HepG2 (cell line): ENCODE results near the gene TFF2. TPM values are rescaled to one million over a fixed set of nuclear protein-coding genes. Genes with fewer than 3 reads are reported as not detected.

Experiments used
- ATAC-seq: fragments of 200-7000 bp; cut with Tn5 transposase; 3 replicates; pipeline ENCODE4 v1.9.1; 2020; ENCODE audit warnings: mild to moderate bottlenecking, moderate library complexity
- BruUV-seq: library from RNA; stranded (reverse); fragments of 400-500 nt; replicated peaks from 2 replicates; lab custom pipeline; 2021; lab: Mats Ljungman, UMichigan
- CTCF ChIA-PET: fragments of 300-600 bp; formaldehyde crosslinking; extraction: SDS; loops from one replicate; lab custom pipeline; 2021; ENCODE audit warnings: low total read pairs, inconsistent platforms, low intra/inter-chr PET ratio; lab: Yijun Ruan, JAX
- POLR2A ChIA-PET: fragments of 350-600 bp; sonication (Branson Sonifier 250); formaldehyde crosslinking; loops from one replicate; lab custom pipeline; 2020; ENCODE audit warnings: antibody characterized with exemption, inconsistent platforms; lab: Yijun Ruan, JAX
- DNase-seq: peaks from one replicate; pipeline ENCODE4 v3.0.0-alpha.2; 2015; ENCODE audit warnings: low spot score
- FAIRE-seq: peaks from 3 replicates; lab custom pipeline; 2011; peaks lifted over from hg19 to GRCh38; lab: Jason Lieb, UNC
- H2AFZ ChIP-seq: one replicate; pipeline ENCODE4 v1.6.1; 2011; ENCODE audit warnings: low read length, inconsistent platforms
- H3K27ac ChIP-seq: fragments of 300-600 bp; 3 replicates; pipeline ENCODE4 v1.8.0; 2011; ENCODE audit warnings: mixed run types, mild to moderate bottlenecking, mixed read lengths, low read length, inconsistent platforms; ENCODE audit not compliant: insufficient read depth; ENCODE audit errors: extremely low read length
- H3K27me3 ChIP-seq, 2 experiments: fragments of 200-600 bp in 1 of 2; 2 replicates in 1 of 2; 3 replicates in 1 of 2; pipeline versions ENCODE4 v1.6.0 to v1.8.0; 2011; ENCODE audit warnings: low read length in 2 of 2, mild to moderate bottlenecking in 2 of 2, moderate library complexity in 2 of 2, inconsistent platforms in 1 of 2; ENCODE audit not compliant: insufficient read depth in 2 of 2, control insufficient read depth in 1 of 2
- H3K36me3 ChIP-seq, 2 experiments: fragments of 200-600 bp in 1 of 2; replicated peaks in 1 of 2; 2 replicates in 1 of 2; 3 replicates in 1 of 2; pipeline versions ENCODE4 v1.5.1 to v1.8.0; 2011; ENCODE audit warnings: low read length in 2 of 2, inconsistent platforms in 1 of 2; ENCODE audit not compliant: insufficient read depth in 2 of 2, control insufficient read depth in 1 of 2
- H3K4me1 ChIP-seq: 2 replicates; pipeline ENCODE4 v1.5.1; 2012; ENCODE audit warnings: low read length, inconsistent platforms; ENCODE audit not compliant: insufficient read depth
- H3K4me2 ChIP-seq: 2 replicates; pipeline ENCODE4 v1.6.0; 2011; ENCODE audit warnings: low read depth, low read length, inconsistent platforms
- H3K4me3 ChIP-seq, 3 experiments: fragments of 200-600 bp in 1 of 3; sonication (generic), shearing (Covaris generic) in 1 of 3; replicated peaks in 1 of 3; 2 replicates each; pipeline ENCODE4 v1.5.1; 2011 to 2016; ENCODE audit warnings: low read length in 3 of 3, inconsistent platforms in 2 of 3, low read depth in 2 of 3, mild to moderate bottlenecking in 2 of 3, control low read depth in 1 of 3, mixed read lengths in 1 of 3; ENCODE audit not compliant: insufficient read depth in 1 of 3
- H3K79me2 ChIP-seq: one replicate; pipeline ENCODE4 v1.6.1; 2011; ENCODE audit warnings: low read length, inconsistent platforms; ENCODE audit not compliant: insufficient read depth
- H3K9ac ChIP-seq: 2 replicates; pipeline ENCODE4 v1.6.0; 2011; ENCODE audit warnings: mild to moderate bottlenecking, low read depth, low read length, inconsistent platforms; ENCODE audit not compliant: insufficient read depth
- H3K9me3 ChIP-seq: 2 replicates; pipeline ENCODE4 v1.5.1; 2012; ENCODE audit warnings: mild to moderate bottlenecking, low read length
- H4K20me1 ChIP-seq: 2 replicates; pipeline ENCODE4 v1.6.0; 2011; ENCODE audit warnings: inconsistent platforms, mild to moderate bottlenecking, low read length, moderate library complexity; ENCODE audit not compliant: insufficient read depth
- FOXK1 ChIP-seq: sonication (generic); formaldehyde crosslinking; IDR thresholded peaks from 2 replicates; pipeline ENCODE4 v1.4.0; 2020; ENCODE audit warnings: low read depth, missing genetic modification reagents, borderline replicate concordance
- NCOR1 ChIP-seq: fragments of 200-600 bp; sonication (generic); IDR thresholded peaks from 2 replicates; pipeline ENCODE4 v1.7.0; 2017; ENCODE audit warnings: antibody characterized with exemption, low read length, borderline replicate concordance
- YEATS4 ChIP-seq: sonication (generic); formaldehyde crosslinking; IDR thresholded peaks from 2 replicates; pipeline ENCODE4 v1.4.0; 2020; ENCODE audit warnings: missing genetic modification reagents, borderline replicate concordance
- ZNF569 ChIP-seq: sonication (generic); formaldehyde crosslinking; IDR thresholded peaks from 2 replicates; pipeline ENCODE4 v1.5.0; 2020; ENCODE audit warnings: mild to moderate bottlenecking, missing genetic modification reagents, moderate library complexity, borderline replicate concordance
- WGBS: methylation state at CpG from one replicate; pipeline ENCODE4 v1.1.6; 2017; ENCODE audit warnings: low lambda C conversion rate; 5-methylcytosine and 5-hydroxymethylcytosine counted together
- in situ Hi-C: cut with HindIII; loops from 2 replicates; pipeline ENCODE4 v1.10.0; 2017; ENCODE audit warnings: low pct_unique_long_range_greater_than_20kb; ENCODE audit not compliant: extremely low pct_ligation_motif_present
- intact Hi-C: fragments of 100-400 bp; cut with micrococcal nuclease; formaldehyde crosslinking; loops from one replicate; pipeline ENCODE4 v1.10.0; 2022; ENCODE audit not compliant: unreplicated experiment
- polyA plus RNA-seq, 8 experiments: library from polyadenylated mRNA; depleted of rRNA in 3 of 8; stranded (reverse) in 7 of 8; unstranded in 1 of 8; fragments of >200 nt; fragmentation: Illumina TruSeq in 4 of 8; extraction: Trizol in 4 of 8; gene quantifications; 2 replicates each; pipeline versions ENCODE4 v1.2.1 to v1.2.3, GENCODE V29; 2011 to 2016; ENCODE audit warnings: low read depth in 4 of 8, missing spikeins in 1 of 8, mixed read lengths in 1 of 8; ENCODE audit not compliant: insufficient read depth in 1 of 8
- total RNA-seq, 5 experiments: library from RNA; depleted of rRNA; stranded (reverse); fragments of >200 nt; fragmentation: Illumina TruSeq; extraction: Trizol; gene quantifications; 2 replicates each; pipeline ENCODE4 v1.2.3, GENCODE V29; 2016; ENCODE audit warnings: low read depth in 1 of 5
- TF ChIP-seq, protein P1 (sequence below): IDR thresholded peaks from 2 replicates; pipeline ENCODE4 v1.6.1; 2018; ENCODE audit warnings: missing genetic modification reagents
- TF ChIP-seq, protein P2 (sequence below): sonication (generic); formaldehyde crosslinking; IDR thresholded peaks from 2 replicates; pipeline ENCODE4 v1.8.0; 2022; ENCODE audit warnings: mild to moderate bottlenecking, missing genetic modification reagents, moderate library complexity
- TF ChIP-seq, protein P3 (sequence below): sonication (generic); formaldehyde crosslinking; IDR thresholded peaks from 2 replicates; pipeline ENCODE4 v1.5.0; 2020; ENCODE audit warnings: mild to moderate bottlenecking, missing genetic modification reagents
- TF ChIP-seq, protein P4 (sequence below): IDR thresholded peaks from 2 replicates; pipeline ENCODE4 v1.6.1; 2012; ENCODE audit warnings: inconsistent platforms
- TF ChIP-seq, protein P5 (sequence below): sonication (generic); formaldehyde crosslinking; IDR thresholded peaks from 2 replicates; pipeline ENCODE4 v1.4.0; 2020; ENCODE audit warnings: missing genetic modification reagents, borderline replicate concordance

The TFF2 gene
- total and polyA plus RNA-seq, 2 of the 13 experiments (the other 11 are each of a cell fraction or from before 2014, with no cell fraction given) = 1.5 TPM; not detected in 1

DNA sequence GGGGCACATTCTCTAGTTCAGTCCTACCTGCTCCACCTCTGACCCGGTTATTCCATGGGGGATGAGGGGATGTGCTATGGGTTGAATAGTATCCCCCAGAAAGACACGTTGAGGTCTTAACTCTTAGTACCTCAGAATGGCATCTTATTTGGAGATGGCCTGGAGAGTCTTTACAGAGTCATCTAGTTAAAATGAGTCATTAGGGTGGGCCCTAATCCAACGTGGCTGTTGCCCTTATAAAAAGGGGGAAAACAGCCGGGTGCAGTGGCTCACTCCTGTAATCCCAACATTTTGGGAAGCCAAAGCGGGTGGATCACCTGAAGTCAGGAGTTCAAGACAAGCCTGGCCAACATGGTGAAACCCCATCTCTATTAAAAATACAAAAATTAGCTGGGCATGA, 39.4 kb upstream of the TFF2 start:
- DNase-seq (no peak), ATAC-seq (no peak), FAIRE-seq (no peak)
- peak overlapping the region; percentile 84; the same call in 1 of the 2 replicates for H3K4me2 ChIP-seq
- ChIA-PET CTCF (no interaction called here), POLR2A (no interaction called here)
- H4K20me1 ChIP-seq = no peaks in the 10 kb centered on the region
- WGBS = 86% methylated on average over 5 of the region's 5 CpGs
- no peak overlapping the region for H3K9ac ChIP-seq
- H3K27ac ChIP-seq = no peak overlapping the region
- H3K4me1 ChIP-seq = peaks cover 86% of the 10 kb centered on the region
- no peaks in the 10 kb centered on the region for H3K9me3 ChIP-seq
- no peaks in the 10 kb centered on the region for H3K36me3 ChIP-seq
- BruUV-seq = no TSS peak
- in situ Hi-C loops = no loop called here
- no peak overlapping the region for H3K4me3 ChIP-seq
- TF ChIP-seq, protein P1, sequence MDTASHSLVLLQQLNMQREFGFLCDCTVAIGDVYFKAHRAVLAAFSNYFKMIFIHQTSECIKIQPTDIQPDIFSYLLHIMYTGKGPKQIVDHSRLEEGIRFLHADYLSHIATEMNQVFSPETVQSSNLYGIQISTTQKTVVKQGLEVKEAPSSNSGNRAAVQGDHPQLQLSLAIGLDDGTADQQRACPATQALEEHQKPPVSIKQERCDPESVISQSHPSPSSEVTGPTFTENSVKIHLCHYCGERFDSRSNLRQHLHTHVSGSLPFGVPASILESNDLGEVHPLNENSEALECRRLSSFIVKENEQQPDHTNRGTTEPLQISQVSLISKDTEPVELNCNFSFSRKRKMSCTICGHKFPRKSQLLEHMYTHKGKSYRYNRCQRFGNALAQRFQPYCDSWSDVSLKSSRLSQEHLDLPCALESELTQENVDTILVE (CRISPR knock-in tag) = no peak
- TF ChIP-seq, protein P2, sequence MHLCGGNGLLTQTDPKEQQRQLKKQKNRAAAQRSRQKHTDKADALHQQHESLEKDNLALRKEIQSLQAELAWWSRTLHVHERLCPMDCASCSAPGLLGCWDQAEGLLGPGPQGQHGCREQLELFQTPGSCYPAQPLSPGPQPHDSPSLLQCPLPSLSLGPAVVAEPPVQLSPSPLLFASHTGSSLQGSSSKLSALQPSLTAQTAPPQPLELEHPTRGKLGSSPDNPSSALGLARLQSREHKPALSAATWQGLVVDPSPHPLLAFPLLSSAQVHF = no peak
- TF ChIP-seq ZNF569 (CRISPR knock-in tag) = no peak
- no peaks in the 10 kb centered on the region for H3K27me3 ChIP-seq
- intact Hi-C loops = no loop called here
- no peak overlapping the region for H2AFZ ChIP-seq
- no peaks in the 10 kb centered on the region for H3K79me2 ChIP-seq

DNA sequence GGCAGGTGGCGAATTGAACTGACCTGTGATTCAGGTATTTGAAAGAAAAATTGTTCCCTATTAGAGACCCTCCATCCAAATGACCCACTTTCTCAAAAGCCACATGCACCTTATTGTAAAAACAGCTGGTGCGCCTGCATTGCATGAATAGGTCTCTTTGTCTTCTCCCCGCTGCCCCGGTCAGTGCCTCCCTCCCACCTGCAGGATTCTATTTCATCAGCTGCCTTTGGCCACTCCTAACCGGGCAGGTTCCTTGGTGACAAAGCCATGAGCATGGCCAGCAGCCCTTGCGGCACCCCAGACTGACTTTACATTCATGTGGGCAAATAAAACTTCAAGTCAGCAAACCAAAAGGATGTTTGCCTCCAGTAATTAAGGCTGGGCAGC, 38.6 kb upstream of the TFF2 start:
- CTCF ChIA-PET = no interaction called here
- H3K9ac ChIP-seq = peak overlapping the region; percentile 57
- H3K79me2 ChIP-seq = no peaks in the 10 kb centered on the region
- DNase-seq (peak; percentile 87), ATAC-seq (peak; percentile 80), FAIRE-seq (peak; percentile 68)
- peaks cover 93% of the 10 kb centered on the region for H3K4me1 ChIP-seq
- peak overlapping the region; percentile 74 for H3K27ac ChIP-seq
- H4K20me1 ChIP-seq = no peaks in the 10 kb centered on the region
- POLR2A ChIA-PET = interaction anchor here (0.9 to 1.4 kb wide), 4 partner anchors 9 to 22 kb away, joined by 3 to 5 read pairs (median 4); partner anchors contain the start of gene TFF1
- H3K27me3 ChIP-seq = no peaks in the 10 kb centered on the region
- no peaks in the 10 kb centered on the region for H3K9me3 ChIP-seq
- intact Hi-C loops = no loop called here
- H3K4me2 ChIP-seq = peak overlapping the region; percentile 84
- in situ Hi-C loops = no loop called here
- TSS peak; percentile 62 for BruUV-seq
- peak overlapping the region; percentile 11 to 55 (median 41); a peak in 5 of 6 replicates for H3K4me3 ChIP-seq
- no peaks in the 10 kb centered on the region for H3K36me3 ChIP-seq
- WGBS = 0% methylated on average over 6 of the region's 6 CpGs
- no peak overlapping the region for H2AFZ ChIP-seq
- 0 out of 2 replicates have a peak, but pooled peaks have one; percentile 41 for TF ChIP-seq NCOR1
- TF ChIP-seq, protein P3, sequence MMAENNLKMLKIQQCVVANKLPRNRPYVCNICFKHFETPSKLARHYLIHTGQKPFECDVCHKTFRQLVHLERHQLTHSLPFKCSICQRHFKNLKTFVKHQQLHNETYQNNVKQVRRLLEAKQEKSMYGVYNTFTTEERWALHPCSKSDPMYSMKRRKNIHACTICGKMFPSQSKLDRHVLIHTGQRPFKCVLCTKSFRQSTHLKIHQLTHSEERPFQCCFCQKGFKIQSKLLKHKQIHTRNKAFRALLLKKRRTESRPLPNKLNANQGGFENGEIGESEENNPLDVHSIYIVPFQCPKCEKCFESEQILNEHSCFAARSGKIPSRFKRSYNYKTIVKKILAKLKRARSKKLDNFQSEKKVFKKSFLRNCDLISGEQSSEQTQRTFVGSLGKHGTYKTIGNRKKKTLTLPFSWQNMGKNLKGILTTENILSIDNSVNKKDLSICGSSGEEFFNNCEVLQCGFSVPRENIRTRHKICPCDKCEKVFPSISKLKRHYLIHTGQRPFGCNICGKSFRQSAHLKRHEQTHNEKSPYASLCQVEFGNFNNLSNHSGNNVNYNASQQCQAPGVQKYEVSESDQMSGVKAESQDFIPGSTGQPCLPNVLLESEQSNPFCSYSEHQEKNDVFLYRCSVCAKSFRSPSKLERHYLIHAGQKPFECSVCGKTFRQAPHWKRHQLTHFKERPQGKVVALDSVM (CRISPR knock-in tag) = no peak
- TF ChIP-seq, protein P4, sequence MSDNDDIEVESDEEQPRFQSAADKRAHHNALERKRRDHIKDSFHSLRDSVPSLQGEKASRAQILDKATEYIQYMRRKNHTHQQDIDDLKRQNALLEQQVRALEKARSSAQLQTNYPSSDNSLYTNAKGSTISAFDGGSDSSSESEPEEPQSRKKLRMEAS = peak; percentile 49
- TF ChIP-seq YEATS4 = peak; percentile 28; the same call in 1 of the 2 replicates
- TF ChIP-seq, protein P5, sequence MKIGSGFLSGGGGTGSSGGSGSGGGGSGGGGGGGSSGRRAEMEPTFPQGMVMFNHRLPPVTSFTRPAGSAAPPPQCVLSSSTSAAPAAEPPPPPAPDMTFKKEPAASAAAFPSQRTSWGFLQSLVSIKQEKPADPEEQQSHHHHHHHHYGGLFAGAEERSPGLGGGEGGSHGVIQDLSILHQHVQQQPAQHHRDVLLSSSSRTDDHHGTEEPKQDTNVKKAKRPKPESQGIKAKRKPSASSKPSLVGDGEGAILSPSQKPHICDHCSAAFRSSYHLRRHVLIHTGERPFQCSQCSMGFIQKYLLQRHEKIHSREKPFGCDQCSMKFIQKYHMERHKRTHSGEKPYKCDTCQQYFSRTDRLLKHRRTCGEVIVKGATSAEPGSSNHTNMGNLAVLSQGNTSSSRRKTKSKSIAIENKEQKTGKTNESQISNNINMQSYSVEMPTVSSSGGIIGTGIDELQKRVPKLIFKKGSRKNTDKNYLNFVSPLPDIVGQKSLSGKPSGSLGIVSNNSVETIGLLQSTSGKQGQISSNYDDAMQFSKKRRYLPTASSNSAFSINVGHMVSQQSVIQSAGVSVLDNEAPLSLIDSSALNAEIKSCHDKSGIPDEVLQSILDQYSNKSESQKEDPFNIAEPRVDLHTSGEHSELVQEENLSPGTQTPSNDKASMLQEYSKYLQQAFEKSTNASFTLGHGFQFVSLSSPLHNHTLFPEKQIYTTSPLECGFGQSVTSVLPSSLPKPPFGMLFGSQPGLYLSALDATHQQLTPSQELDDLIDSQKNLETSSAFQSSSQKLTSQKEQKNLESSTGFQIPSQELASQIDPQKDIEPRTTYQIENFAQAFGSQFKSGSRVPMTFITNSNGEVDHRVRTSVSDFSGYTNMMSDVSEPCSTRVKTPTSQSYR (CRISPR knock-in tag) = peak; percentile 25; the same call in 1 of the 2 replicates
- 0 out of 2 replicates have a peak, but pooled peaks have one; percentile 15 for TF ChIP-seq FOXK1 (CRISPR knock-in tag)
